ENCODE results near the gene MOGAT2.

Gene MOGAT2

GRCh38 chr11:75768909-75769771 lies 51.5 kb downstream of the MOGAT2 start:
- DNase-seq (ENCODE audit: low read depth, low spot score): no peak
- in situ Hi-C loops (cut with HindIII; ENCODE audit: low sequenced_read_pairs): no loop called here
- H3K4me3 ChIP-seq (ENCODE audit: low read depth, low read length): no peak overlapping the region
- no peak for TF ChIP-seq CTCF (IDR thresholded peaks at IDR 0.05; ENCODE audit: low read depth, low read length)

- H3K4me3 ChIP-seq (ENCODE audit: low read depth, low read length): no peak overlapping the region
- no peak for TF ChIP-seq CTCF (IDR thresholded peaks at IDR 0.05; ENCODE audit: low read depth, low read length)
- in situ Hi-C loops (cut with HindIII; ENCODE audit: low sequenced_read_pairs): no loop called here
- no peak for DNase-seq (ENCODE audit: low read depth, low spot score)
Measured at GRCh38 chr11:75770102-75770501, 52.5 kb downstream of the MOGAT2 start.

- TF ChIP-seq CTCF (IDR thresholded peaks at IDR 0.05; ENCODE audit: low read depth, low read length): no peak
- H3K4me3 ChIP-seq (ENCODE audit: low read depth, low read length): no peak overlapping the region
- in situ Hi-C loops (cut with HindIII; ENCODE audit: low sequenced_read_pairs): no loop called here
- DNase-seq (ENCODE audit: low read depth, low spot score): peak; percentile 10
Measured at GRCh38 chr11:75771646-75772410, 54.2 kb downstream of the MOGAT2 start.

- TF ChIP-seq CTCF (IDR thresholded peaks at IDR 0.05; ENCODE audit: low read depth, low read length): no peak
- DNase-seq (ENCODE audit: low read depth, low spot score): no peak
- H3K4me3 ChIP-seq (ENCODE audit: low read depth, low read length): no peak overlapping the region
- in situ Hi-C loops (cut with HindIII; ENCODE audit: low sequenced_read_pairs): no loop called here
Measured at GRCh38 chr11:75773595-75774353, 56.1 kb downstream of the MOGAT2 start.

- H3K4me3 ChIP-seq (ENCODE audit: low read depth, low read length): no peak overlapping the region
- in situ Hi-C loops (cut with HindIII; ENCODE audit: low sequenced_read_pairs): no loop called here
- no peak for TF ChIP-seq CTCF (IDR thresholded peaks at IDR 0.05; ENCODE audit: low read depth, low read length)
- DNase-seq (ENCODE audit: low read depth, low spot score): no peak
Measured at GRCh38 chr11:75775056-75775455, 57.4 kb downstream of the MOGAT2 start.

GRCh38 chr11:75776546-75776945 lies 58.9 kb downstream of the MOGAT2 start:
- in situ Hi-C loops (cut with HindIII; ENCODE audit: low sequenced_read_pairs): no loop called here
- no peak for DNase-seq (ENCODE audit: low read depth, low spot score)
- no peak overlapping the region for H3K4me3 ChIP-seq (ENCODE audit: low read depth, low read length)
- TF ChIP-seq CTCF (IDR thresholded peaks at IDR 0.05; ENCODE audit: low read depth, low read length): no peak

Measured in astrocyte of the spinal cord (primary cell).